Ovary (tissue), 9 donors: ENCODE data around the gene LUC7L3. TPM values are rescaled to one million over a fixed set of nuclear protein-coding genes. Genes with fewer than 3 reads are reported as not detected.

ENCODE experiments used
- DNase-seq, 5 donors: peaks; one replicate each; pipeline ENCODE4 v3.0.0-alpha.2; 2019 to 2020
- H3K27ac ChIP-seq, 2 donors: fragments of 200-600 bp; one replicate each; pipeline versions ENCODE4 v1.5.1 to v1.8.0; 2019 to 2022
- H3K27me3 ChIP-seq: fragments of 200-600 bp; one replicate; pipeline ENCODE4 v1.8.0; 2022
- H3K36me3 ChIP-seq: fragments of 200-600 bp; sonication (generic); one replicate; pipeline ENCODE4 v1.5.1; 2019
- H3K4me1 ChIP-seq: one replicate; pipeline ENCODE4 v1.8.1; 2013; ENCODE audit warnings: mild to moderate bottlenecking, moderate library complexity; ENCODE audit not compliant: insufficient read depth
- H3K4me3 ChIP-seq: fragments of 200-600 bp; sonication (generic); one replicate; pipeline ENCODE4 v1.5.1; 2017
- H3K9me3 ChIP-seq, 2 donors: fragments of 200-600 bp in 1 of 2; sonication (generic) in 1 of 2; one replicate each; pipeline versions ENCODE4 v1.5.1 to v1.8.1; 2013 to 2019; ENCODE audit warnings: mild to moderate bottlenecking in 1 of 2, moderate library complexity in 1 of 2
- EP300 ChIP-seq: sonication (generic); formaldehyde crosslinking; IDR thresholded peaks from one replicate; pipeline ENCODE4 v1.6.1; 2017; ENCODE audit warnings: antibody characterized with exemption
- POLR2A ChIP-seq: fragments of 450-650 bp; IDR thresholded peaks from one replicate; pipeline ENCODE4 v1.6.1; 2017; ENCODE audit warnings: antibody characterized with exemption, mild to moderate bottlenecking, moderate library complexity
- WGBS, 3 donors: extraction: QIAGEN DNeasy Blood & Tissue Kit in 1 of 3; methylation state at CpG; one replicate each; pipeline versions ENCODE4 v1.1.5 to v1.1.7; 2013 to 2017; 5-methylcytosine and 5-hydroxymethylcytosine counted together
- intact Hi-C, 4 donors: fragments of 100-400 bp; cut with DNase I; formaldehyde crosslinking; loops; one replicate each; pipeline versions ENCODE4 v1.11.0 to v1.15.1; 2022 to 2023
- polyA plus RNA-seq, 2 donors: library from polyadenylated mRNA; stranded (reverse); fragments of 200-250 nt in 1 of 2; fragments of 350-450 nt in 1 of 2; fragmentation: Illumina TruSeq in 1 of 2; extraction: RNeasy Lipid Tissue Mini Kit (QIAGEN cat#74804) in 1 of 2; gene quantifications; one replicate each; pipeline ENCODE4 v1.2.3, GENCODE V29; 2013 to 2014
- total RNA-seq, 7 donors: library from RNA; depleted of rRNA in 2 of 7; stranded (reverse); fragments of >200 nt in 2 of 7; fragmentation: NEBNext Ultra II Directional in 3 of 7; extraction: Animal tissue kit (Norgen Biotek cat#: 25700) in 3 of 7; gene quantifications; one replicate each; pipeline versions ENCODE4 v1.1.0 to v1.2.4, GENCODE V29; 2016 to 2023
- TF ChIP-seq, protein P1 (sequence below), 3 donors: fragments of 450-650 bp in 2 of 3; fragments of 200-600 bp in 1 of 3; IDR thresholded peaks; one replicate each; pipeline versions ENCODE4 v1.5.1 to v1.8.0; 2016 to 2022; ENCODE audit warnings: antibody characterized with exemption in 3 of 3, mild to moderate bottlenecking in 1 of 3
- donor health status: DM: no; HTN: no; CAD: no; lungs with moderate emphysema.
- donor health status: DM: no; HTN: no; CAD: no.
- donor health status: Bipolar disorder and iron deficiency.
- donor health status: DM: yes; HTN: yes; CAD: no.
- donor health status: DM: no; HTN: no; CAD: no.
- donor health status: DM: yes; HTN: yes; CAD: no.

LUC7L3 gene
- total and polyA plus RNA-seq, 9 donors, result 96.5 to 172 (median 139) TPM

DNA sequence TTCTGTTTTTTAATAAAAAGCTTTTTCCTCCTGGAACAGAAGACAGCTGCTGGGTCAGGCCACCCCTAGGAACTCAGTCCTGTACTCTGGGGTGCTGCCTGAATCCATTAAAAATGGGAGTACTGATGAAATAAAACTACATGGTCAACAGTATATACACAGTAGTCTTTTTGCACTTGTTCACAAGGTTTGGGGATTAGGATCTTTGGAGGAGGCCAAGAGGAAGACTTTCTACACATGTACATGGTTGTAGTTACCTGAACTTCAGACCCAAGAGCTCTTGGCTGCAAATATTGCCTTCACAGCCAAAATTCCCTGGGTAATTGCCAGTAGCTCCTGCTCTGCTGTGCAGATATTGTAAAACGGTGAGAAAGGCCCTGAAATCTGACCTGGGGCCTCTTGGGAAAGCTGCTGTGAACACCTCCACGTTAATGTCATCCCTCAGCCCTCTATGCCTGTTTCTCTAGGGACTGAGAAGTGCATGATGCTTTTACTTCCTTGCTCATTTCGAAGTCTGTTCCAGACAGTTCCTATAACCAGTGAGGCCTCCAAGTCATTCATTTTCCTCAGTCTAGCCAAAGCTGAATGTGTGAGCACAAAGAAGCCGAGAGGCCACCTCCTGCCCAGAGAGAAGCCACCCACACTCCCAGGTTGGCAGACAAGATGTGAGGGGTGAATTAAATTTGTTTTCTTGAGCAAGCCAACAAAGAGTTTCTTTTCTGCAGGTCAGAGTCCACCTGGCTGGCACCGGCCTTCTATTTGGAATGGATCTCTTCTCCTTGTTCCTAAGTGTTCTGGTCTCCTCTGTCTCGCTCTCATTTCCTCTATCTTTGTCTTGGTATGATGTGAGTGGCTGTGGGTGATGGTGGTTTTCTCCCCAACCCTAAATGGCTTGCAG, 27.6 kb upstream of the LUC7L3 start:
- TF ChIP-seq EP300, result no peak
- 47 to 58% (median 56%) methylated on average over 6 of the region's 6 CpGs for WGBS, 3 donors
- H3K27me3 ChIP-seq, result no peaks in the 10 kb centered on the region
- no peak overlapping the region for H3K4me3 ChIP-seq
- H3K9me3 ChIP-seq, result no peaks in the 10 kb centered on the region
- no peak overlapping the region for H3K27ac ChIP-seq
- peaks cover 31% of the 10 kb centered on the region for H3K4me1 ChIP-seq
- H3K36me3 ChIP-seq, result no peaks in the 10 kb centered on the region
- intact Hi-C loops, result loop anchor here in 1 of 4 donors (10.0 kb wide), 1 partner anchor 207 kb away; no protein-coding TSS in a partner anchor
- DNase-seq, result no peak

DNA sequence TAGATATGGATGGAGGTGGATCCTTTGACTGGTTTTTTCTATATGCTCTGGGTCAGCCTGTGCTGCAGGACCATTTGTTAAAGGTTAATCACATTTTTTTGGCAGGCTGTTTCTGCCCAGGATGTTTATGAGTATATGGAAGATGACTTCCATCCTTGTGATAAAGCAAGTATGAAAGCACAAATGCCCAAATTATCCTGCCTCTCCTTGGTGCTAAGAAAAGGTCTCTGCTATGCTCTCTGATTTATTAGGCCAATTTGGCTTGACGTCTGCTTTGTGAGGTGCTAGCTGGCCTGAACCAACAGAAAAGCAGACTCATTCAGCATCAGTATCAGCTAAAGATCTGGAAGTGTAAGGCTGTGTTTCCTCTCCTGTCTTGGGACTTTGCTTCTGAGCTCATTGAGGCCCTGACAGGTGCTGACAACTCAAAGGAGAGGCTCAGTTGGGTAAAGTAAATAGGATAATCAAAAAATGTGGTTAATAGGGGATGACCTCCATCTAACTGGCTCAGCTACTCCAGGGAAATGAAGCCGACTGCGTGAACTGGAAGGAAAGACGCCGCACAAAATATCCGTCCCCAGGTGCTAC, 26.9 kb upstream of the LUC7L3 start:
- no peak for DNase-seq
- Histone ChIP-seq H3K36me3 (no peaks in the 10 kb centered on the region), H3K27me3 (no peaks in the 10 kb centered on the region), H3K27ac (no peak overlapping the region), H3K9me3 (no peaks in the 10 kb centered on the region), H3K4me1 (peaks cover 27% of the 10 kb centered on the region), H3K4me3 (no peak overlapping the region)
- WGBS, 3 donors, result 61 to 69% (median 68%) methylated on average over 6 of the region's 6 CpGs
- intact Hi-C loops, result loop anchor here in 1 of 4 donors (10.0 kb wide), 1 partner anchor 208 kb away; no protein-coding TSS in a partner anchor
- TF ChIP-seq EP300 (no peak), POLR2A (no peak)
- TF ChIP-seq, protein P1, sequence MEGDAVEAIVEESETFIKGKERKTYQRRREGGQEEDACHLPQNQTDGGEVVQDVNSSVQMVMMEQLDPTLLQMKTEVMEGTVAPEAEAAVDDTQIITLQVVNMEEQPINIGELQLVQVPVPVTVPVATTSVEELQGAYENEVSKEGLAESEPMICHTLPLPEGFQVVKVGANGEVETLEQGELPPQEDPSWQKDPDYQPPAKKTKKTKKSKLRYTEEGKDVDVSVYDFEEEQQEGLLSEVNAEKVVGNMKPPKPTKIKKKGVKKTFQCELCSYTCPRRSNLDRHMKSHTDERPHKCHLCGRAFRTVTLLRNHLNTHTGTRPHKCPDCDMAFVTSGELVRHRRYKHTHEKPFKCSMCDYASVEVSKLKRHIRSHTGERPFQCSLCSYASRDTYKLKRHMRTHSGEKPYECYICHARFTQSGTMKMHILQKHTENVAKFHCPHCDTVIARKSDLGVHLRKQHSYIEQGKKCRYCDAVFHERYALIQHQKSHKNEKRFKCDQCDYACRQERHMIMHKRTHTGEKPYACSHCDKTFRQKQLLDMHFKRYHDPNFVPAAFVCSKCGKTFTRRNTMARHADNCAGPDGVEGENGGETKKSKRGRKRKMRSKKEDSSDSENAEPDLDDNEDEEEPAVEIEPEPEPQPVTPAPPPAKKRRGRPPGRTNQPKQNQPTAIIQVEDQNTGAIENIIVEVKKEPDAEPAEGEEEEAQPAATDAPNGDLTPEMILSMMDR (IDR thresholded peaks at IDR 0.05), result no peak

DNA sequence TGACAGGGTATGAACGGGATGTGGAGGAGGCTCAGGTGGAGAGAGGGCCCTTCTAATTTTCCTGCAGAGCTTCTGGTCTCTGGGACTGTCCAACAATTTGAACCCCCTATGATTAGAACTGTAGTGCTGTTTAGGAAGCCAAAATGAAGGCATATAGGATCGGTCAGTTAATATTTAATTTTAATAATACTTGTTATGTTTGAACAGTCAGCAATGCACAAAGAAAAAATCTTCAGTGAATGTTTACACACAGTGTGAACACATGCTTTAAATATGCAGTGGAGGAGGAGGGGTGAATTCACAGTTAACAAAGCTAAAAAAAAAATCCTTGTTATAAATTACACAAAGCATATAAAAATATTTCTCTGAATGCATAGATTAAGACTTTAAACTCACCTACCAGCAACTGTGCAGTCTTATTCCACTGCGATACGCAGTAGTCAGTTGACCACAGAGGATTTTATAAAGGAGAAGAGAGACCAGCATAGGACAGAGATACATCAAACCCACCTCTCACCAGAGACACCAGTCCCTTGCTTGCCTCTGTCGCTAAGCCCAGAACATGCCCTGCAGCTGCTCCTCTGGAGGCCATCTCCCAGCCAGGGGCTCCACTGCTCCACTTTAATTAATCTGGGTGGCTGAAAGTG, 26.2 kb upstream of the LUC7L3 start:
- TF ChIP-seq, protein P1 (IDR thresholded peaks at IDR 0.05), result no peak
- no peak for TF ChIP-seq EP300
- no peak for TF ChIP-seq POLR2A
- DNase-seq, result no peak
- WGBS, 3 donors, result 42 to 62% (median 48%) methylated on average over 5 of the region's 5 CpGs
- peaks cover 24% of the 10 kb centered on the region for H3K4me1 ChIP-seq
- intact Hi-C loops, result loop anchor here in 1 of 4 donors (10.0 kb wide), 1 partner anchor 208 kb away; no protein-coding TSS in a partner anchor
- no peak overlapping the region for H3K27ac ChIP-seq
- no peaks in the 10 kb centered on the region for H3K27me3 ChIP-seq
- no peaks in the 10 kb centered on the region for H3K36me3 ChIP-seq
- no peaks in the 10 kb centered on the region for H3K9me3 ChIP-seq
- no peak overlapping the region for H3K4me3 ChIP-seq

DNA sequence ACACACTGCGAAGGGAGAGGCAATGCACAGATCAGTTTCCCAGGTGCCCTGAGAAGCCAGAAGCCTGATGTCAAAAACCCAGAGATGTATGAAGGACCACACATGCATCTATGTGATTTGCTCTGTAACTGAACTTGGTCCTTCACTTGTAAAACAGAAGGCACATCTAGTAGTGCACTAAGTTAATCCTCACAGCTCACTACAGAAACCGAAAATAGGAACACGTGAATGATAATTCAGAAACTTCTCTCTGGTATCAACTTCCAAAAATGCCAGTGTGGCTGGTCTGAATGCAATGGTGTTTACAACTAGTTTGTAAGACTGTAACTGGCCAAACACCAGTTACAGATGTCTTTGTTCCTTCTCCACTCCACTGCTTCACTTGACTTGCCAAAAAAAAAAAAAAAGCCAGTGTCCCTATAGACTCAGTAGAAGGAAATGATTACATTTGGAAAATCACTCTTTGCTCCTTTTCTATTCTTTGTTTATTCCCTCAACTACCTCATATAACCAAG, 23.0 kb upstream of the LUC7L3 start:
- no peaks in the 10 kb centered on the region for H3K36me3 ChIP-seq
- no peak overlapping the region for H3K4me3 ChIP-seq
- H3K27ac ChIP-seq, result no peak overlapping the region
- TF ChIP-seq, protein P1 (IDR thresholded peaks at IDR 0.05), result no peak
- DNase-seq, result no peak
- H3K27me3 ChIP-seq, result no peaks in the 10 kb centered on the region
- intact Hi-C loops, result loop anchor here (5.0 to 10.0 kb wide), 3 partner anchors 144 to 212 kb away; partner anchors contain the start of gene SPATA20 (in 2 of the 4)
- H3K9me3 ChIP-seq, result no peaks in the 10 kb centered on the region
- peaks cover 11% of the 10 kb centered on the region for H3K4me1 ChIP-seq
- 86 to 90% (median 88%) methylated on average over 3 of the region's 3 CpGs for WGBS, 3 donors
